Adipocyte (in vitro differentiated cells): ENCODE data around the gene PCNX2.
A peak's percentile ranks its signal among the peaks of the same experiment; 100 is the strongest.

Source experiments
- DNase-seq: peaks from one replicate; pipeline ENCODE4 v3.0.0-alpha.2; 2015; ENCODE audit warnings: low read depth
- H3K27me3 ChIP-seq: replicated peaks from 2 replicates; pipeline ENCODE4 v1.7.0; 2013; ENCODE audit warnings: mild to moderate bottlenecking, low read length, moderate library complexity; ENCODE audit not compliant: control insufficient read depth, insufficient read depth
- H3K36me3 ChIP-seq: 2 replicates; pipeline ENCODE4 v1.7.0; 2013; ENCODE audit warnings: low read length, mild to moderate bottlenecking, moderate library complexity; ENCODE audit not compliant: control insufficient read depth, insufficient read depth, severe bottlenecking
- H3K4me1 ChIP-seq: 2 replicates; pipeline ENCODE4 v1.7.0; 2013; ENCODE audit warnings: mild to moderate bottlenecking, low read length, moderate library complexity; ENCODE audit not compliant: control insufficient read depth, insufficient read depth
- H3K4me3 ChIP-seq: 2 replicates; pipeline ENCODE4 v1.7.0; 2013; ENCODE audit warnings: mild to moderate bottlenecking, low read length, moderate library complexity
- H3K9ac ChIP-seq: 2 replicates; pipeline ENCODE4 v1.7.0; 2013; ENCODE audit warnings: mild to moderate bottlenecking, low read length, moderate library complexity
- H3K9me3 ChIP-seq: 2 replicates; pipeline ENCODE4 v1.7.0; 2013; ENCODE audit warnings: mild to moderate bottlenecking, low read length, moderate library complexity; ENCODE audit not compliant: control insufficient read depth

The PCNX2 gene

GRCh38 chr1:232988572-232989040 is 306.9 kb downstream of the PCNX2 start:
- H3K9ac ChIP-seq, result no peak overlapping the region
- peaks cover 5% of the 10 kb centered on the region for H3K9me3 ChIP-seq
- H3K27me3 ChIP-seq, result no peaks in the 10 kb centered on the region
- DNase-seq, result peak; percentile 59
- H3K4me1 ChIP-seq, result no peaks in the 10 kb centered on the region
- H3K36me3 ChIP-seq, result peaks cover 22% of the 10 kb centered on the region
- H3K4me3 ChIP-seq, result no peak overlapping the region

DNA sequence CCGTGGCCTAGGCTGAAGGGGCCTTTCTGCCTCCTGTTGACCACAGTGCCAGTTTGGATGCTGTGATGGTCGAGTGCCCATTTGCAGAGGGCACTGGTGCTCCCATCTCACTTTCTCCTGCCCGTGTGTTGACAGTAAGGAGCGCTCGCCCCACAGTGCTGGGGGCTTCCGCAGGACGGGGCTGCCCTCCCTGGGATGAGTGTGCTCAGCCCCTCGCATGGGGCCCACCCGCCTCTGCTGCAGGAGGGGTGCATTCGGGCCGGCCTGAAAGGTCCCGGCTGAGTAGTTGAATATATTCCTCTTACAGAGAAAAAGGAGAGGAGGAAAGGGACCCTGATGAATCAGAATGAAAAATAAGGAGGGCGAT is 307.8 kb downstream of the PCNX2 start:
- no peak overlapping the region for H3K4me3 ChIP-seq
- peaks cover 5% of the 10 kb centered on the region for H3K4me1 ChIP-seq
- no peaks in the 10 kb centered on the region for H3K27me3 ChIP-seq
- H3K9ac ChIP-seq, result no peak overlapping the region
- H3K9me3 ChIP-seq, result no peaks in the 10 kb centered on the region
- no peak for DNase-seq
- peaks cover 14% of the 10 kb centered on the region for H3K36me3 ChIP-seq

- Histone ChIP-seq H3K9ac (no peak overlapping the region), H3K4me1 (peaks cover 11% of the 10 kb centered on the region), H3K9me3 (no peaks in the 10 kb centered on the region), H3K4me3 (no peak overlapping the region), H3K27me3 (no peaks in the 10 kb centered on the region), H3K36me3 (peaks cover 11% of the 10 kb centered on the region)
- no peak for DNase-seq
Observed at GRCh38 chr1:232987046-232987773, 308.3 kb downstream of the PCNX2 start.

DNA sequence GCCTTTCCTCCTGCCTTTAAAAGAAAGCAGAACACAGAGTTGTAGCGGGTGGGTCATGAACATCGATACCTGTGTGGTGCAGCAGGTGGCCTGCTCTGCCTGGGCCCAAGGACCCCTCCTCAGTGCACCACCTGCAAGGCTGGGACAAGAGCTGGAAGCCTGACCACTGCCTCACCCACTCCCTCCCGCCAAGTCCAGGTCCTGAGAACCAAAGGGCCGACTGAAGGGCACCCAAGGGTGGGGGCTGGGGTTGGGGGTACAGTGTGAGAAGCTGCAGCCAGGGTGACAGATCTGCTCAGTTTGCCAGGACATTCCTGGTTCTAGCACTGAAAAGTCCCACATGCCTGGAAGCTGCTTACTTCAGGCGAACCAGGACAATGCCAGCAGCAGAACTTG is 309.0 kb downstream of the PCNX2 start:
- H3K27me3 ChIP-seq, result no peaks in the 10 kb centered on the region
- no peak overlapping the region for H3K4me3 ChIP-seq
- peaks cover 12% of the 10 kb centered on the region for H3K4me1 ChIP-seq
- H3K36me3 ChIP-seq, result peaks cover 11% of the 10 kb centered on the region
- H3K9ac ChIP-seq, result no peak overlapping the region
- no peak for DNase-seq
- H3K9me3 ChIP-seq, result no peaks in the 10 kb centered on the region

GRCh38 chr1:232985882-232986526 is 309.5 kb downstream of the PCNX2 start:
- no peak overlapping the region for H3K4me3 ChIP-seq
- DNase-seq, result no peak
- H3K36me3 ChIP-seq, result peaks cover 11% of the 10 kb centered on the region
- no peaks in the 10 kb centered on the region for H3K9me3 ChIP-seq
- peaks cover 12% of the 10 kb centered on the region for H3K4me1 ChIP-seq
- no peaks in the 10 kb centered on the region for H3K27me3 ChIP-seq
- H3K9ac ChIP-seq, result no peak overlapping the region

GRCh38 chr1:232984577-232985425 is 310.7 kb downstream of the PCNX2 start:
- H3K4me3 ChIP-seq, result no peak overlapping the region
- H3K9me3 ChIP-seq, result no peaks in the 10 kb centered on the region
- peaks cover 12% of the 10 kb centered on the region for H3K4me1 ChIP-seq
- peaks cover 7% of the 10 kb centered on the region for H3K36me3 ChIP-seq
- no peak for DNase-seq
- H3K9ac ChIP-seq, result no peak overlapping the region
- no peaks in the 10 kb centered on the region for H3K27me3 ChIP-seq

- Histone ChIP-seq H3K4me3 (no peak overlapping the region), H3K27me3 (no peaks in the 10 kb centered on the region), H3K9me3 (no peaks in the 10 kb centered on the region), H3K4me1 (peaks cover 12% of the 10 kb centered on the region), H3K9ac (no peak overlapping the region), H3K36me3 (peaks cover 6% of the 10 kb centered on the region)
- DNase-seq, result no peak
Observed at GRCh38 chr1:232983817-232984567, 311.5 kb downstream of the PCNX2 start.

DNA sequence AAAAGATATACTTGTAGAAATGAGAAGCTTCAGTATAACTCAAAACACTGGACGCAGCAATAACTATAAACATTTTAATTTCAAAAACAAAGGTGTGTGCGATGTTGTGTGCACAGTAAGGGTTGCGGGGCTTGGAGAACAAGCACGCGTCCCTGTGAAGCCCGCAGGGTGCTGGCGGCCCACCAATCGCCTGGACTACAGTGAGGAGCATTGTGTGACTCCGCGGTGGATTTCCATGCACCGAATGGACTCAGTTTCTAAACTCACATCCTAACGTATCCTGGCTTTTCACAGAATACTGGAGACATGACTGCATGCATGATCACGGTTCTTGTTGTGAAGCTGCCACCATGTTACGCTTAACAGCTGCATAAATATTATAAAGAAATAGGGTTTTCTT is 312.1 kb downstream of the PCNX2 start:
- Histone ChIP-seq H3K9ac (no peak overlapping the region), H3K36me3 (peaks cover 6% of the 10 kb centered on the region), H3K4me3 (no peak overlapping the region), H3K9me3 (no peaks in the 10 kb centered on the region), H3K4me1 (peaks cover 12% of the 10 kb centered on the region), H3K27me3 (no peaks in the 10 kb centered on the region)
- DNase-seq, result no peak

- H3K4me3 ChIP-seq, result no peak overlapping the region
- DNase-seq, result peak; percentile 25
- H3K27me3 ChIP-seq, result no peaks in the 10 kb centered on the region
- no peaks in the 10 kb centered on the region for H3K9me3 ChIP-seq
- H3K9ac ChIP-seq, result no peak overlapping the region
- peaks cover 6% of the 10 kb centered on the region for H3K36me3 ChIP-seq
- H3K4me1 ChIP-seq, result peaks cover 12% of the 10 kb centered on the region
Observed at GRCh38 chr1:232982238-232982944, 313.1 kb downstream of the PCNX2 start.

GRCh38 chr1:232980986-232981560 is 314.5 kb downstream of the PCNX2 start:
- Histone ChIP-seq H3K9me3 (no peaks in the 10 kb centered on the region), H3K27me3 (no peaks in the 10 kb centered on the region), H3K4me1 (peaks cover 12% of the 10 kb centered on the region), H3K36me3 (peaks cover 14% of the 10 kb centered on the region), H3K9ac (no peak overlapping the region), H3K4me3 (no peak overlapping the region)
- no peak for DNase-seq
